NCI-H187 treated with DMSO at 0.1 percent for 48 hours (cell line): ENCODE results near the gene ITGB6.
"Not testable (repeated sequence)": the region's sequence is repeated elsewhere in the genome, so short reads cannot be mapped to it uniquely, and the experiment has no call there.

Experiments
- DNase-seq: peaks from one replicate; lab custom pipeline; 2025; lab: John Stamatoyannopoulos, UW

Gene ITGB6

DNA sequence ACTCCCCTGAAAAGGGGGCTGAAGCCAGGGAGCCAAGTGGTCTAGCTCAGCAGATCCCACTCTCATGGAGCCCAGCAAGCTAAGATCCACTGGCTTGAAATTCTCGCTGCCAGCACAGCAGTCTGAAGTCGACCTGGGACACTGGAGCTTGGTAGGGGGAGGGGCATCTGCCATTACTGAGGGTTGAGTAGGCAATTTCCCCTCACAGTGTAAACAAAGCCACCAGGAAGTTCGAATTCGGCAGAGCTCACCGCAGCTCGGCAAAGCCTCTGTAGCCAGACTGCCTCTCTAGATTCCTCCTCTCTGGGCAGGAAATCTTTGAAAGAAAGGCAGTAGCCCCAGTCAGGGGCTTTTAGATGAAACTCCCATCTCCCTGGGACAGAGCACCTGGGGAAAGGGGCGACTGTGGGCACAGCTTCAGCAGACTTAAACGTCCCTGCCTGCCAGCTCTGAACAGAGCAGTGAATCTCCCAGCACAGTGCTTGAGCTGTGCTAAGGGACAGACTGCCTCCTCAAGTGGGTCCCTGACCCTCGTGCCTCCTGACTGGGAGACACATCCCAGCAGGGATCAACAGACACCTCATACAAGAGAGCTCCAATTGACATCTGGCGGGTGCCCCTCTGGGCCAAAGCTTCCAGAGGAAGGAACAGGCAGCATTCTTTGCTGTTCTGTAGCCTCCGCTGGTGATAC is 18.8 kb downstream of the ITGB6 start:
- not testable (repeated sequence) for DNase-seq

DNA sequence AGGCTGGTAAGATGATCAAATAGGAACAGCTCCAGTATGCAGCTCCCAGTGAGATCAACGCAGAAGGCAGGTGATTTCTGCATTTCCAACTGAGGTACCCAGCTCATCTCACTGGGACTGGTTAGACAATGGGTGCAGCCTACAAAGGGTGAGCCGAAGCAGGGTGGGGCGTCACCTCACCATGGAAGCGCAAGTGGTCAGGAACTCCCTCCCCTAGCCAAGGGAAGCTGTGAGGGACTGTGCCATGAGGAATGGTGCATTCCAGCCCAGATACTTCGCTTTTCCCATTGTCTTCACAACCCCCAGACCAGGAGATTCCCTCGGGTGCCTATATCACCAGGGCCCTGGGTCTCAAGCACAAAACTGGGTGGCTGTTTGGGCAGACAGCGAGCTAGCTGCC is 19.4 kb downstream of the ITGB6 start:
- DNase-seq = not testable (repeated sequence)

DNA sequence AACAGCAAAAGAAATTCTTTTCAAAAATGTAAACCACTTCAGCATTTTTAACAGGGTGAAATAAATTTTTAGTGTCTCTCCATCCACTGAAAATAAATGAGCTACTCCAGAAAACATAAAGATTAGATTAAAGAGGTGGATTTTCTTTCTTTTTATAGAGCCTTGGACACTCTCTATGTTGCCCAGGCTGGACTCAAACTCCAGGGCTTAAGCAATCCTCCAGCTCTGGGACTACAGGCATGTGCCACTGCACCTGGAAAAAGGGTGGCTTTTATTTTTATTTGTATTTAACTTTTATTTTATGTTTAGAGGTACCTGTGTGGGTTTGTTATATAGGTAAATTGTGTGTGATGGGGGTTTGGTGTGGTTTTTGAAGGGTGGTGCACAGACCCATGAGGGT is 19.9 kb downstream of the ITGB6 start:
- DNase-seq = no peak

DNA sequence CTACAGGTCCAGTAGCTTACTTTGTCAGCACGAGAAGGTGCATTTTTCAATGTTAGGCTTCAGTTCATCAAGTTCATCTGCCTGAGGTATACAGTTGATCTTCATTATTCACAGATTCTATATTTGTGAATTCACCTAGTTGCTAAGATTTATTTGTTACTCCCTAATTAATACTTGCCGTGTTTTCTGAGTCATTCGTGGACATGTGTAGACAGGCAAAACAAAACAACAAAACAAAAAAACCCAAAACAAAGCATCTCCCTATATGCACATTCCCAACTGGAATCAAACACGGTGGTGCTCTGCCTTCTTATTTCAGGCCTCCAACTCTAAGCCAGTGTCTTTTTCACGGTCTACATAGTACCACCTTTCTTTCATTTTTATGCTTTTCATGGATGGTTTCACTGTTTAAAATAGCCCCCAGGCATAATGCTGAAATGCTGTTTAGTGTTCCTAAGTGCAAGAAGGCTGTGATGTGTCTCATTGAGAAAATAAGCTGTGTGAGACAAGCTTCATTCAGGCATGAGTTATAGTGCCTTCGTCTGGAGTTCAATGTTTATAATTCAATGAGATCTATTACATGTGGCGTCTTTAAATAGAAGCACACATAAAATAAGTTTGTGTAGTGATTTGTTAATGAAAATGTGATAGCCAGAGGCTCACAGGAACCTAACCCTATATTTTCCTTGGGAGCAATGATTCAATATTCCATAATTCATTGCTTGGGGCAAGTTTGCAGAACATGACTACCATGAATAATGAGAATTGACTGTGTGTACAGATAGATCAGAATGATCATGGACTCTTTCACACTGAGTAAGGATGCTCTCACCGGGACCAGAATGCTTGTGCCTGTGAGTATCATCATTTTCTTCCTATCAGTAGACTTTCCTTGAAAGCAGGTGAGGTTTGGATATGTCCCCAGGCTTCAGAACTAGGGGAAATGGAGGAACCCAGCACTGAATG is 24.6 kb downstream of the ITGB6 start:
- no peak for DNase-seq

DNA sequence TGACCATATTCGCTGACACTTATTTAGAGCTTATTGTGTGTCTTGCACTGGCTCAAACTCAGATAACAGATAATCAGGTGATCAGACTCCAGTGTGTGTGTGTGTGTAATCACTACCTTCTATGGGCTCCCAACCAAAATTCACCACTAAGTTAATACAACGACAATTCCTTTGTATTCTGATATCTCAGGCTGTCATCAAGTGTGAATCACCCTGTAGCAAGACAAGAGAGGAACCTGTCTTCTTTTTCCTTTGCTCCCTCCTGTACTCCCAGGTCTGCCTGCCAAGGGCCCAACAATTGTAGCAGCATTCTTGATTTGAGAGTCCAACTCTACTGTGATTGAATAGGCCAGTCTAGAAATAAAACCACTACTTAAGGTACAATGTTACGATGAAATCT is 25.8 kb downstream of the ITGB6 start:
- no peak for DNase-seq

DNA sequence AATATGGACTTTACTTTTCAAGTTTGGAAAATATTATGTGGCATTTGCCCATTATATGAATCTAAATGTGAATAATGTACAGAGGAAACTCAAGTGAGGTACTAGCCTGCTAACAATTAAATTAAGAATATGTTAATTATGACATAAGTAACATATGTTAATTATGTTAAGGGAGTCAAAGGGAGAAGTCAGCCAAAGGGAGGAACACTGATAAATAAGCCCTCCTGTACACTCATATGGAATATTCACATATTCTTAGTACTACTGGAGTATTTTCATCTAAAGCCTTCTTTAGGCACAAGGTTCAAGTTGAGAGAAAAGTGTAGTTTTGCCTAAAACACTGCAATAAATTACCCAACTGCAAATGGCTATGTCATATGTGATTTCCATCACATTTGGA is 30.1 kb downstream of the ITGB6 start:
- DNase-seq = no peak

DNA sequence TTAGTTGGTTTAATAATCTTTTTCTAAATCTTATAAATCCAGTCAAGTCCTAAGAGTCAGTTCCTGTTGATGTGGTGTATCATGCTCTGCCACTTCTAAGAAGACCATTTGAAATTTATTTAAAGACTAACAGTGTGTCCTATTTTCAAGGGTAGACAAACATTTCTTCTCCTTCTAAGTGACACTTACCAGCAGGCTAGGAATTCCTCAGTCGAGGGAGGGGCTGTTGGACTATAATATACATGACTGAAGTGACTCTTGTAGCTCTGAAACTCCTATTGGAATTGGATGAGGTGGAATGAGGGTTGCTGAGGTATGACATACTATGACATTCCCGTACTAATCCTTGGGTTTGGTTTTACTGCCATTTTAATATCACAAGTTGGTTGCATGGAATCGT is 30.6 kb downstream of the ITGB6 start:
- no peak for DNase-seq

DNA sequence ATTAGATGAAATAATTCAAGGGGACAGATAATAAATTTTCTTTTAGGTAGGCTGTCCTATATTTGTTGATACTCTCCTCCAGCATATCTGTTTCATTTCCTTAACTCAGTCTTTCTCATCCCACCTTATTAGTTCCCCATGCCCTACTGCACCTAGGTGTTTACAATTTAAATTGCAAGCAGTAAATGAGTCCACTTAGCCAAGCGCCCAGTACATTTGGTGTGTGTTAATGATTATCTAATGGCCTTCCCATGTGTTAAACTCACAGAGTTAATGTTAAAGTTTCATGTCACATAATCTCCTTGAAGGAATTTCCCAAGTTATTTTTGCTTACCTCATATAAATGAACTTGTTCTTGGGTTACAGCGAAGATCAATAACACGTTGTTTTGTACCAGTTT is 31.2 kb downstream of the ITGB6 start:
- no peak for DNase-seq

DNA sequence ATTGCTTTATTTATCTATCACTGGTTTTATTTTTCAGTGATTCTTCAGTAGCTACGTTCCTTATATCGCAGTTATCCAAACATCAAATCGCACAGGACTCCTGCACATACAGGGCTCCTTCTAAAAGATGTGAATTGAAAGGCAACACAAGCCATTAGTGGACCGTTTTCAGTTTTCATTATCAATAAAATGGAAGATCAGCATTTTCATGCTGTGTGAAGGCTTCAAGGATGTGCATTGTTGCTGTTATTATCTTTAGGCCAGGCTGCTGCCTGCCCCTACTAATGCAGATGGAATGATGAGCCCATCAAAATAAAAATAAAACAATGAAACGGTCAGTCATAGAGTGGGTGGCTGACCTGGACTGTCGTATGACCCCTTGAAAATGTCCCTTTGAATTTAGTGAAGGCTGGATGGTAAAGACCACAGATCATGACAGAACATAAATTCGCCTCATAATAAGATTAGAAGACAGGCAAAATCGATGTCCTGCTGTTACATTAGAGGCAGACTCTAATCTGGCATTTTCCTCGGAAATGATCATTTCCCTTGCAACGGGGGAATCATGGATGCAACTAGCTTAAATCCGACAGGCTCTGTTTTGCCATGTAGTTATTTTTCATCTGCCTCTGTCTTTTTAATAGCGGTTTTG is 32.9 kb downstream of the ITGB6 start:
- DNase-seq = no peak

DNA sequence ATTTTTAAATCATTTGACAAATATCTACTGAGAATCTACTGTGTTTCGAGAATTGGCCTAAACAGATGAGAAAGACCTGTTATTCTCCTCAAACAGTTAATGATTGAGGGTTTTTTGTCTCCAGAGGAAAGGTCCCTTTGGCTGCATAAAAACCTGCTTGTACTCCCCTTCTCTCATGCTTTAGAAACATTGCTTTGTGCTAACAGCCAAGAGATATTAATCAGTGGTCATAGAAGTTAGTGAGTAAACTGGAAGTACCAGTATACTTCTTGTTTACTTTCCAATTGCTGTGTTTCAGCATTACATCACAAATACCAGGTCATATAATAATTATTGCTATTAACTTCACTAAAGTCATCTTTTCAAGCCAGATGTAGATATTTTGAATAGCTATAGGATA is 34.1 kb downstream of the ITGB6 start:
- no peak for DNase-seq

DNA sequence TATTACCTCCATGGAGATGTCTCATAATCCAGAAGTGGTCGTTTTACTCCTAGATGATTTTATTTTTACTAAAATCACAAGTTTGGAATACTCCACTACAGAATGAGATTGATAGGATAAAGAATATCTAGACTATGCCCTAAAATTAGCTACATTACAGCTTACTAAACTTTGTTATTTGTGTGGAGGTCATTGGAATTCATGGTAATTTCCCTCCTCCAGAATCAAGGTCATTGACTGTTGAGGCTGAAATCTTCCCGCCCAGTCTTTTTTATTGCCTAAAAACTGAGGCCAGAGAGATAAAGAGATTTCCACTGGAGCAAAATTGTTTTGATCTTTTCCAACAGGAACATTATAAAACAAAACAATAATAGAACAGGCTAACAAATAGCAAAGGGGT is 35.0 kb downstream of the ITGB6 start:
- no peak for DNase-seq

DNA sequence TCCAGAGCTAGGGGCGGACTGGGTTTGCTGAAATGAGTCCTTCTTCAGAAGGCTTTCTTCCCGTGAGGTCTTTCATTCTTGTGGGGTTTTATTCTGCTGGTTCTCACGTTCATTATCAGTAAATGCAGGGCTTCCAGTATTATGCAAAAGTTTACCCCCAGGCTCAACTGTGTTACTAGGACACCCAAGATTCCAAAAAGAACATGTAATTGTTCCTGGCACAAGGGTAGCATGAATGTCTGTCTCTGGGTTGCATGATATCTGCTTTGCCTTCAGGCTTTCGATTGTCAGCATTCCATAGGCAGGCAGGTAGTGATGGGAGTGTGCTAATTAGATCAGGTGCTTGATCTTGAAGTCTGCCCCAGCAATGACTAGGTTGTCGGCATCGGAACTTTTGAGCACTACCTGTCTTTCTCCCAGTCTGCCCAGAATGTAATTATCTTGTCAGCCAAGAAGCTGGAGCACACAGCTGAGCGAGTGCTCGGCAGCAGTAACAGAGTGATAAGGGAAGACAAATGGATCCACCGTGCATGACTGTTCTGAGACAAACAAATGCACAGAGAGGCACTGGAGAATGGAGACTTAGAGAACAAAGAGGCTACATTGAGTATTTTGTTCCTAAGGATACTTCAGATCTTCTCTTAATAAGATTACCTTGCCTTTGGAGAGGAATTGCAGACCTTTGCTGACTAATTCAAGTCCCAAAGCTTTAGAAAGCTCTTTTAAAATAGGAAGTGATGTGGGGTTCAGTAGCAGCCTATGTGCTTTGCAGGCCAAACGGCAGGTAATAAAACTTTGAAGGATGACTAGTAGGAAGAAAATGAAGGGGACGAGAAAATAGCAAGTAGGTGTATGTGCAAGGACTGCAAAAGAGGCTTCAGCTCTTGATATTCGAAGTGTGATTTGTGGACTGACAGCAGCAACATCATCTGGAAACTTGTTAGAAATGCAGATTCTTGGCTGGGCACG is 41.9 kb downstream of the ITGB6 start:
- no peak for DNase-seq

DNA sequence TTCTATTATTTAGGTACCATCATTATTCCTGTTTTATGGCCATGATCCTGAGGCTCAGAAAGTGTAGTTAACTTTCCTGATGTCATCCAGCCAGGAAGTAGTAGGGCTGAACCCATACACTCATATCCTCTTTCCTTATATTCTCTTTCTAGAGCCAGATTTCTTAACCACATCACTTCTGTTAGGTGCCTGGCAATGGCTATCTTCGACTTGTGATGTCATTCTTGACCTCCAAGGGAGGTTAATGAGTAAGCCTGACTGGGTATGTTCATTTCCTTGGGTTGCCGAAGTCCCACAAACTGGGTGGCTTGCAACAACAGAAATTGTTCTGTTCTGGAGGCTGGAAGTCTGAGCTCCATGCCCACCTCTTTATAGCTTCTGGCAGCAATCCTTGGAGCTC is 43.4 kb downstream of the ITGB6 start:
- no peak for DNase-seq

DNA sequence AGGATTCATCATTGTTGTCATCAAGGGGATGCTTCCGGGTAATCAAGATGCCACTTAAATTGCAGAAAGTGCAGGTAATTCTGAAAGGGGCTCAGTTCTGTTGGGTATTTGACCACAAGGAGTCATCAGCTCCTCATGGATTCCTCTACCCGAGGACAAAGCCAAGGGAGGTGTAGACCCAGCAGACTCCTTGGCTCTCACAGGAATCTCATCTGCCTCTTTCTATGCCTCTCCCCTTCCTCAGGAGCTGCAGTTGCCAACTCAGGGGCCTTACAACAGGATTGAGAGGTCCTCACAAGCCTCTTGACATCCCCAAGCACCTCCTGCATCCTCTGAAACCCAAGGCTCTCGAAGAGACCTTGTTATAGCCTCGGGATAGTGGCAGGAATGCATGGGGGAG is 44.0 kb downstream of the ITGB6 start:
- no peak for DNase-seq

DNA sequence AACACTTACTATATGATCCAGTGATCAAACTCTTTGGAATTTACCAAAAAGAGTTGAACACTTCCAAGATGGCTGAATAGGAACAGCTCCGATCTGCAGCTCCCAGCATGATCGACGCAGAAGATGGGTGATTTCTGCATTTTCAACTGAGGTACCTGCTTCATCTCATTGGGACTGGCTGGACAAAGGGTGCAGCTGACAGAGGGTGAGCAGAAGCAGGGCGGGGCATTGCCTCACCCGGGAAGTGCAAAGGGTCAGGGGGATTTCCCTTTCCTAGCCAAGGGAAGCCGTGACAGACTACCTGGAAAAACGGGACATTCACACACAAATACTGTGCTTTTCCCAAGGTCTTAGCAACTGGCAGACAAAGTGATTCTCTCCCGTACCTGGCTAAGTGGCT is 51.7 kb downstream of the ITGB6 start:
- DNase-seq = not testable (repeated sequence)

DNA sequence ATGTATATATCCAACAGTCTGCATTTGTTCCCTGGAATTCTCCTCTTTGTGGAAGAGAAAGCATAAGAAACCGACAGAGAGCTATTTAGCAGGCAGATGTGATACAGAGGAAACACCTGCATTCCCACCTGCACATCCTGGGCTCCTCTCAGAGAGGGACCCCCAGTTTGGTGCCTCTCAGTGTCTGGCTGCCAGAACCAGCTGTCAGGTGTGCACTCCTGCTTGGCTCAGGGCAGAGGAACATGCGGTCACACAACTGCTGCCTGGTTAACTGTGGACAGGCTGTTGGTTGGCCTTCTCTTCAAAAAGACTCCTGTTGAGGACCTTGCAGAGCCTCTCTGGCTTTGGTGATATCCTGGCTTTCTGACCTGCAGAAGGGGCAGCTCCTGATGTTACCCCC is 54.6 kb downstream of the ITGB6 start:
- DNase-seq = no peak

DNA sequence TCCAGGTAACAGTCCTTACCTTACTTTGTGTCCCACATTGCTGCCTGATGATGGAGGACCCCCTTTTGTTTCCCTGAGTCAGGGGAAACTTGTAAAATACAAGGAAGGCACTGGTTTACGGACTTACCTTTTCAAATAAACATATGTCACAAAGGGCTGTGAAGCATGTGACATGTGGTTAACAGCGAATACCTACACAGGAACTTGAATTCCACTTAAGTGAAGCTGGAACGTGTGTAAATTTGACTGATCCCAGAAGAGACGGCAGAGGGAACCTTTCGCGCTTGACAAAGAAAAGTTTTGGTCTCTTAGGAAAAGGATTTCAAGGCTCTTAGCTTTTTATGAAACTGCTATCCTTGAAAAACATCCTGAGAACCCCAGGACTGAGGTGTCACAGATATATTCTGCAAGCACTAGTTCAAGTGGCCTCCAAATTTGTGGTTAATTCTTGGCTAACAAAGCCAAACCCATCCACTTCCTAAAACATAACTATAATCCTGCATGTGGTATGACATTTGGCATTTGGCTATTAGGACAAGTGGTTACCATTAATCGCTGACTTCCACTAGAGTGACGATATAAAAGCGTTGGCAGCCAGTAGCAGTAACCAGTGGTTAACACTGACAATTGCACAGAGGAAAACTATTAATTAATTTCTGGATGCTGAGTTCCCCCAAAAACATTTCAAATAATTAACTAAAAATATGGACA is 55.6 kb downstream of the ITGB6 start:
- no peak for DNase-seq

DNA sequence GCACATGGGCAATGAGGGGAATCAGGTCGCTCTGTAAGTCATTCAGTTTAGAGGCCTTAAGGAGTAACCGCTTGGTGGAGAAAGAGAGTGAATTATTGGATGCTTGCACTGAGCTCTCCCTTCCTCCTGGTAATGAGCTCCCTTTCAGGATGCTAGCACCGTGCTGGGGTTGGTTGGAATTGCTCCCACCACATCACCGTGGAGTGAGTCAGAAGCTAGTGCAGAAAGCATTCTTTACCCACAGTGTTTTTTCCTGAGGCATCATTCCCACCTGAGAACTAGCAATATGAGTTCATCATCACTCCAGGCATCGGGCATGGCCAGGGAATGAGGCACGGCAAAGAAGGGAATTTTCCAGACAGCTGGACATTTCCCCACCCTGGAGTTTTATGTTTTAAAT is 57.6 kb downstream of the ITGB6 start:
- no peak for DNase-seq

DNA sequence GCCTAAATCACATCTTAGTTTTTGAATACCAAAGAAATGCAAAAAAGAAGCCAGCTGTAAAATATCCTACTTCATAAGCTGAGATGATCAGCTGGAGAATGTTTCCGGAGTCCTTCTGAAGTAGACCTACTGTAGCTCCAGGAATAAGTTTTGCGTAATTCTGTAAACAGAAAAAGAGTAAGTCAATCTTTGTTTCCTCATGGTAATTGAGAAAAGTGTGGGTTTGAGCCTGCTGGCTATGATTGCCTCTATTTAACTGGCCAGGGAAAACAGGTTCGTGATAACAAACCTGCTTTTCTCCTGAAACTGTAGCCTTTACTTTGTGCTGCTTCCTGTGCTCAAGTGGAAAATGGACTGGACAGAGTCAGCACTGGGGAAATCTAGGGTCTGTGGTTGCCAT is 58.2 kb downstream of the ITGB6 start:
- no peak for DNase-seq

DNA sequence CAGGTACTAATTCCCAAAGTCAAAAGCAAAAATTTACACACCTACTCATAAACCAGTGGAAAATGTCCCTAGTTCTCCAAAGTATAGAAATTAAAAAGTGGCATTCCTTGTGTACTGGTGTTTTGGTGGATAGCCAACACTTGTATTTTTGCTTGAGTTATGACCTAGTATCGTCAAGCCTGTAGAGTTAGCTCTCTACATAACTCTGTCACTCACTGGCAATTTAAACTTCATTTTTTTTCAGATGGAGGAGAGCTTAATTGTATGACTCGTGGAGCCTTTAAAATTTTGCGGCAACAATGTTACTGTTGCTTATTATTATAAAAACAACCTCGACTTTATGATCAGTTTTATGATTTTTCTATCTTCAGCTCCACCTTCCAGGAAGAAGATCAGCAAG is 58.7 kb downstream of the ITGB6 start:
- DNase-seq = no peak

DNA sequence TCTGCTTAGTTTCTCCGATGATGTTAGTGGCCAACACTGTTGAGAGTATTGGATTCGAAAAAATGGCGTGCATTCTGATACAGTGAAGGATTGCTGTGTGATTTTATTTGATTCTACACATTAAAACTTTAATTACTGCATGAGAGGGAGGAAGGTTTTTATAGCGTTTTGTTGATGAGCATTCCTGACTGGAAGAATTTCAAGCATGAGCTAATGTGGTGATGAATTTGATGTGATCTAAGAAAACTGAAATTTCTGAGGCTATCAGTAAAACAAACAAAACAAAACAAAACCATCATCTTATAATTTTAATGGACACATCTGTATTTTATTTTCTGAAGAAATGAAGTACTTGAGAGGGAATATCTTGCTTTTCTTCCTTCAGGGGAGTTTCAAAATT is 59.6 kb downstream of the ITGB6 start:
- DNase-seq = no peak
